Upper lobe of left lung (tissue), 4 donors: ENCODE results near the gene SLC39A2.
"Not testable (repeated sequence)": the region's sequence is repeated elsewhere in the genome, so short reads cannot be mapped to it uniquely, and the experiment has no call there.

ENCODE experiments used
- CTCF ChIP-seq, 6 experiments: fragments of 450-650 bp in 4 of 6; fragments of 200-600 bp in 2 of 6; sonication (generic) in 2 of 6; IDR thresholded peaks; one replicate each; pipeline ENCODE4 v1.5.1; 2016 to 2019; ENCODE audit warnings: antibody characterized with exemption in 6 of 6
- EP300 ChIP-seq, 4 donors: sonication (generic); formaldehyde crosslinking; IDR thresholded peaks; one replicate each; pipeline ENCODE4 v1.5.1; 2017; ENCODE audit warnings: antibody characterized with exemption in 4 of 4, control low read depth in 2 of 4
- POLR2A ChIP-seq, 4 donors: fragments of 450-650 bp; IDR thresholded peaks; one replicate each; pipeline ENCODE4 v1.5.1; 2016 to 2017; ENCODE audit warnings: antibody characterized with exemption in 4 of 4, mild to moderate bottlenecking in 2 of 4
- POLR2AphosphoS5 ChIP-seq, 2 donors: sonication (generic); formaldehyde crosslinking; IDR thresholded peaks; one replicate each; pipeline ENCODE4 v1.5.1; 2017; ENCODE audit warnings: antibody characterized with exemption in 2 of 2

- TF ChIP-seq POLR2A, CTCF, EP300, POLR2AphosphoS5 (IDR thresholded peaks at IDR 0.05): not testable (repeated sequence)
Observed at GRCh38 chr14:21040941-21041340, 41.8 kb downstream of the SLC39A2 start.
